ENCODE data around the gene RHOC. TPM values are rescaled to one million over a fixed set of nuclear protein-coding genes. Genes with fewer than 3 reads are reported as not detected.

The RHOC gene
- total RNA-seq = 100 to 1,000 TPM; 272 to 373 TPM

- Histone ChIP-seq H3K4me3 (peak within 1 kb of the TSS; percentile 96 to 99), H3K27ac (peak within 1 kb of the TSS; percentile 98), H3K27me3 (replicated peaks; ENCODE audit: insufficient read depth) (no peaks in the 10 kb centered on the region), H3K36me3 (no peaks in the 10 kb centered on the region), H3K9me3 (no peaks in the 10 kb centered on the region), H3K4me1 (replicated peaks) (peaks cover 25% of the 10 kb centered on the region)
- DNase-seq (ENCODE audit: low spot score) = peak; percentile 66
- under 1% methylated on average over 33 of the region's 61 CpGs for WGBS
- intact Hi-C loops (cut with DNase I) = loop anchor here (2.0 kb wide), 3 partner anchors 88 to 310 kb away; partner anchors contain the start of genes CAPZA1, CTTNBP2NL and ST7L
- TF ChIP-seq POLR2AphosphoS5 (IDR thresholded peaks at IDR 0.05) = no peak
- TF ChIP-seq CTCF (IDR thresholded peaks at IDR 0.05) = no peak
- TF ChIP-seq POLR2A (IDR thresholded peaks at IDR 0.05) = peak; percentile 91
Observed at GRCh38 chr1:112706505-112707220, at the start of gene RHOC. TSS of gene RHOC (minus strand) at chr1:112707127. CDS start at chr1:112703799, 3,328 bp downstream.

- 0% methylated on average over 1 of the region's 1 CpG for WGBS
- intact Hi-C loops (cut with DNase I) = no loop called here
Observed at GRCh38 chr1:112754116-112754628, 47.2 kb upstream of the RHOC start.

GRCh38 chr1:112748396-112748795, 41.5 kb upstream of the RHOC start:
- no peak overlapping the region for H3K27ac ChIP-seq
- no peak overlapping the region for H3K4me3 ChIP-seq
- H3K4me1 ChIP-seq (replicated peaks) = no peaks in the 10 kb centered on the region
- peaks cover 6% of the 10 kb centered on the region for H3K27me3 ChIP-seq (replicated peaks; ENCODE audit: insufficient read depth)
- intact Hi-C loops (cut with DNase I) = no loop called here
- TF ChIP-seq CTCF (IDR thresholded peaks at IDR 0.05) = no peak
- no peak for TF ChIP-seq POLR2A (IDR thresholded peaks at IDR 0.05)
- no peak for TF ChIP-seq POLR2AphosphoS5 (IDR thresholded peaks at IDR 0.05)
- 92% methylated on average over 12 of the region's 12 CpGs for WGBS
- H3K36me3 ChIP-seq = no peaks in the 10 kb centered on the region
- H3K9me3 ChIP-seq = no peaks in the 10 kb centered on the region
- DNase-seq (ENCODE audit: low spot score) = no peak

More at GRCh38 chr1:112754116-112754628, 47.2 kb upstream of the RHOC start:
- Histone ChIP-seq H3K27ac (no peak overlapping the region), H3K36me3 (no peaks in the 10 kb centered on the region), H3K4me3 (no peak overlapping the region), H3K9me3 (no peaks in the 10 kb centered on the region), H3K27me3 (replicated peaks; ENCODE audit: insufficient read depth) (no peaks in the 10 kb centered on the region), H3K4me1 (replicated peaks) (no peaks in the 10 kb centered on the region)
- no peak for DNase-seq (ENCODE audit: low spot score)
- no peak for TF ChIP-seq POLR2A (IDR thresholded peaks at IDR 0.05)
- TF ChIP-seq POLR2AphosphoS5 (IDR thresholded peaks at IDR 0.05) = no peak
- no peak for TF ChIP-seq CTCF (IDR thresholded peaks at IDR 0.05)

GRCh38 chr1:112744009-112744578, 37.2 kb upstream of the RHOC start:
- H3K27me3 ChIP-seq (replicated peaks; ENCODE audit: insufficient read depth) = peaks cover 6% of the 10 kb centered on the region
- H3K27ac ChIP-seq = no peak overlapping the region
- no peak for DNase-seq (ENCODE audit: low spot score)
- intact Hi-C loops (cut with DNase I) = no loop called here
- H3K9me3 ChIP-seq = no peaks in the 10 kb centered on the region
- H3K36me3 ChIP-seq = no peaks in the 10 kb centered on the region
- H3K4me3 ChIP-seq = peak overlapping the region in 1 of 2 donors; percentile 3
- peak in 2 of 4 experiments; percentile 10 to 32 for TF ChIP-seq CTCF (IDR thresholded peaks at IDR 0.05)
- no peak for TF ChIP-seq POLR2A (IDR thresholded peaks at IDR 0.05)
- TF ChIP-seq POLR2AphosphoS5 (IDR thresholded peaks at IDR 0.05) = no peak
- no peaks in the 10 kb centered on the region for H3K4me1 ChIP-seq (replicated peaks)
- WGBS = 9% methylated on average over 51 of the region's 58 CpGs

All from prostate gland (tissue), 2 donors.